Colonic mucosa (tissue), 4 donors: ENCODE measurements around the gene LAPTM5. TPM values are rescaled to one million over a fixed set of nuclear protein-coding genes. Genes with fewer than 3 reads are reported as not detected.
A peak's percentile ranks its signal among the peaks of the same experiment; 100 is the strongest.

ENCODE experiments used
- DNase-seq: peaks from one replicate; pipeline ENCODE4 v3.0.0-alpha.2; 2020
- H3K27ac ChIP-seq: fragments of 200-600 bp; one replicate; pipeline ENCODE4 v1.8.0; 2021
- H3K27me3 ChIP-seq: fragments of 200-600 bp; one replicate; pipeline ENCODE4 v1.8.0; 2021
- H3K36me3 ChIP-seq: fragments of 200-600 bp; one replicate; pipeline ENCODE4 v1.8.0; 2021
- H3K4me1 ChIP-seq: fragments of 200-600 bp; one replicate; pipeline ENCODE4 v1.8.0; 2021; ENCODE audit warnings: mild to moderate bottlenecking
- H3K4me3 ChIP-seq: fragments of 200-600 bp; one replicate; pipeline ENCODE4 v1.8.0; 2021
- H3K9ac ChIP-seq, 2 donors: one replicate each; pipeline ENCODE4 v1.7.0; 2013; ENCODE audit warnings: control low read depth in 2 of 2, low read depth in 2 of 2, low read length in 2 of 2
- H3K9me3 ChIP-seq: fragments of 200-600 bp; one replicate; pipeline ENCODE4 v1.8.0; 2021
- CTCF ChIP-seq: fragments of 200-600 bp; IDR thresholded peaks from one replicate; pipeline ENCODE4 v1.8.0; 2022; ENCODE audit warnings: antibody characterized with exemption, mild to moderate bottlenecking
- intact Hi-C: fragments of 100-400 bp; cut with DNase I; formaldehyde crosslinking; loops from one replicate; pipeline ENCODE4 v1.14.1; 2022
- total RNA-seq, 2 donors: library from RNA; stranded (reverse); fragmentation: NEBNext Ultra II Directional in 1 of 2; extraction: Animal tissue kit (Norgen Biotek cat#: 25700) in 1 of 2; gene quantifications; one replicate each; pipeline ENCODE4 v1.2.1, GENCODE V29; 2021
- donor health status: healthy.
- donor health status: DM: no; HTN: no; CAD: no.
- donor health status: DM: no; HTN: no; CAD: no.

Gene LAPTM5
- total RNA-seq, 2 donors from 2014 or later: 15.8 to 41.0 TPM

- intact Hi-C loops: no loop called here
- Histone ChIP-seq H3K9ac (peak overlapping the region in 1 of 2 donors; percentile 48), H3K4me1 (peaks cover 7% of the 10 kb centered on the region), H3K9me3 (no peaks in the 10 kb centered on the region), H3K27ac (peak overlapping the region; percentile 2), H3K4me3 (no peak overlapping the region), H3K36me3 (no peaks in the 10 kb centered on the region), H3K27me3 (no peaks in the 10 kb centered on the region)
- DNase-seq: no peak
- no peak for TF ChIP-seq CTCF
Observed at GRCh38 chr1:30750731-30751291, 6.8 kb downstream of the LAPTM5 start.

DNA sequence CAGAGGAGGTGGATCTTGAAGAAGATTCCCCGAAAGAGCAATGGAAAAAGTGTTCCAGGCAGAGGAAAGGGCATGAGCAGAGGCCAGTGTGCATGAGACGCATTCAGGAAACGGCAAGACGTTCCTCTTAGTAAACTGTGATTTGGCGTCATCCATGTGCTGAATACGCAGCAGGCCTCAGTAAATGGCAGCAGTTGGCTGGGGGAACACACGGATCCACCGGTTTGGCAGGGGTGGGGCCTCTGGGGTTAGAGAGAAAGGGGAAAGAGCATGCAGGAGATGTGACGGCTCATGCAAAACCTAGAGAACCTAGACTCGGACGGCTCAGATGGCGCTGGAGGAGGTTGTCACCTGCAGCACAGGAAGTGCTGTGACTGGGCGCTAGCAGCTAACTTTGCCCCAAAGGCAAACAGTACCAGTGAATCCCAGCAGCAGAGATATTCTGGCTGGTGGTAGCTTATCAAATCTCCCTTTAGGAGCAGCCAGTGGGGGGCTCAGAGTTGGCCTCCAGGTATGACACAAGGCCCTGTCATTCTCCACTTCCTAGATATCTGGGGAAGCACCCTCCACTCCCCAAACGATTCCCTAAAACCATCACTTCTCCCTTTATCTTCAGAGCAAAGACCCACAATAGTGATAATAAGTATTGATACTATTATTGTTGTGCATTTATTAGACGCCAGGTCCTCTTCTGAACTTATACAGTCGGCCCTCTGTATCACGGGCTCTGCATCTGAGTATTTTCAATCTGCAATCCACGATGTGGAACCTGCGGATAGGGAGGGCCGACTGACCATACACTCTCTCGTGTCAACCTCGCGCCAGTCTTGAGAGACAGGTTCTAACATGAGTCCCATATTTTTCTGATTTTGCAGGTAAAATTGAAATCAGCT lies 7.6 kb downstream of the LAPTM5 start:
- peak overlapping the region; percentile 49 for H3K27ac ChIP-seq

DNA sequence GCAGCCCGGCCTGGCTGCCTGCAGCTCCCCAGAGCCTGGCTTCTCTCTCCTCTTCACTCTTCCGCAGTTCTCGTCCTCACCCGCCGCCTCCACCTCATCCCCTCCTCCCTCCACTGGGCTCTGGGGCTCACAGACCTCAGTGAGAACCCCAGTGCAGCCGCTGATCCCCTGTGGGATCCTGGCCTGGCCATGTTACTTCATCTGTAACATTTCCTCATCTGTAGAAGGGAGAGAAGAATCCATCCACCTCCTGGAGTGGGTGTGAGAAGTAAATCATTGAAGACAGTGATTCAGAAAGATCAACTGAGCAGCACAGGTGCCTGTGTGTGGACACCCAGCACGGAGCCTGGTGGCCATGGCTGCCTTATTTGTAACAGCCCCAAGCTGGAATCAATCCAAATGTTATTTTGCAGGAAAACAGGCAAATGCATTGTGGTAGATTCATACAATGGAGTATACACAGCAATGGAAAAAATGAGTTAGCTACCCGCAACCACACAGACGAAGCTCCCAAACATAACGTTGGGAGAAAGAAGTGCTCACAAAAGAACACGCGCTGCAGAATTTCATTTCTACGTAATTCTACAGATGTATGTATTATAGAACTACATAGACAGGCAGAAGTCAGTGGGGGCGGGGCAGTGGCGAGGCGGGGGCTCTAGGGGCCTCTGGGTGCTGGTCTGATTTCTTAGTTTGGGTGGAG lies 8.7 kb downstream of the LAPTM5 start:
- intact Hi-C loops: no loop called here
- DNase-seq: no peak
- no peak overlapping the region for H3K4me3 ChIP-seq

More for the DNA sequence above, 7.6 kb downstream of the LAPTM5 start:
- Histone ChIP-seq H3K4me3 (no peak overlapping the region), H3K36me3 (no peaks in the 10 kb centered on the region), H3K27me3 (no peaks in the 10 kb centered on the region), H3K9me3 (no peaks in the 10 kb centered on the region), H3K4me1 (peaks cover 11% of the 10 kb centered on the region), H3K9ac (peak overlapping the region in 1 of 2 donors; percentile 48)
- intact Hi-C loops: no loop called here
- no peak for DNase-seq
- TF ChIP-seq CTCF: no peak

GRCh38 chr1:30748098-30748698 lies 9.4 kb downstream of the LAPTM5 start:
- intact Hi-C loops: no loop called here
- H3K9ac ChIP-seq: peak overlapping the region; percentile 8 to 30
- no peak for DNase-seq
- no peaks in the 10 kb centered on the region for H3K27me3 ChIP-seq
- no peak for TF ChIP-seq CTCF
- no peak overlapping the region for H3K27ac ChIP-seq
- H3K9me3 ChIP-seq: no peaks in the 10 kb centered on the region
- H3K4me1 ChIP-seq: peaks cover 11% of the 10 kb centered on the region
- no peak overlapping the region for H3K4me3 ChIP-seq
- no peaks in the 10 kb centered on the region for H3K36me3 ChIP-seq

More for the DNA sequence above, 8.7 kb downstream of the LAPTM5 start:
- Histone ChIP-seq H3K27me3 (no peaks in the 10 kb centered on the region), H3K4me1 (peaks cover 11% of the 10 kb centered on the region), H3K36me3 (no peaks in the 10 kb centered on the region), H3K9ac (peak overlapping the region in 1 of 2 donors; percentile 8), H3K27ac (no peak overlapping the region), H3K9me3 (no peaks in the 10 kb centered on the region)
- no peak for TF ChIP-seq CTCF
